ENCODE measurements around the gene AGTPBP1.

DNA sequence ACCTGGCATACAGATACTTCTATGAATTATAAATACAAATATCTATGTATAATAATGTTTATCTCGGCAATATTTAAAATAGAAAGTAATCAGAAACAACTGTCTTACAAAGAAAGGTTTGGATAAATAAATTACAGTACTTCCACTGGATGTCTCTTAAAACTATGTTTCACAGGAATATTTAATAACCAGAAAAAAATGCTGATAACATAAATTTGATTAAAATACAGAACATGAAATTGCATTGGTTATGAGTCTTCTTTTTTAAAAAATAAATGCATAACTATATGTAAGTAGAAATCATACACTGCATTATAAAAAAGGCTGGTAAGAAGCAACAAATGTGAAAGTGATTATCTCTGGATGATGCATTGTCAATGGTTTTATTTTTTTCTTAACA lies 126.0 kb downstream of the AGTPBP1 start:
- TF ChIP-seq, protein P1, sequence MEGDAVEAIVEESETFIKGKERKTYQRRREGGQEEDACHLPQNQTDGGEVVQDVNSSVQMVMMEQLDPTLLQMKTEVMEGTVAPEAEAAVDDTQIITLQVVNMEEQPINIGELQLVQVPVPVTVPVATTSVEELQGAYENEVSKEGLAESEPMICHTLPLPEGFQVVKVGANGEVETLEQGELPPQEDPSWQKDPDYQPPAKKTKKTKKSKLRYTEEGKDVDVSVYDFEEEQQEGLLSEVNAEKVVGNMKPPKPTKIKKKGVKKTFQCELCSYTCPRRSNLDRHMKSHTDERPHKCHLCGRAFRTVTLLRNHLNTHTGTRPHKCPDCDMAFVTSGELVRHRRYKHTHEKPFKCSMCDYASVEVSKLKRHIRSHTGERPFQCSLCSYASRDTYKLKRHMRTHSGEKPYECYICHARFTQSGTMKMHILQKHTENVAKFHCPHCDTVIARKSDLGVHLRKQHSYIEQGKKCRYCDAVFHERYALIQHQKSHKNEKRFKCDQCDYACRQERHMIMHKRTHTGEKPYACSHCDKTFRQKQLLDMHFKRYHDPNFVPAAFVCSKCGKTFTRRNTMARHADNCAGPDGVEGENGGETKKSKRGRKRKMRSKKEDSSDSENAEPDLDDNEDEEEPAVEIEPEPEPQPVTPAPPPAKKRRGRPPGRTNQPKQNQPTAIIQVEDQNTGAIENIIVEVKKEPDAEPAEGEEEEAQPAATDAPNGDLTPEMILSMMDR (IDR thresholded peaks at IDR 0.05): no peak
- no peak for TF ChIP-seq EZH2phosphoT487 (IDR thresholded peaks at IDR 0.05)
- no peak for TF ChIP-seq EZH2 (IDR thresholded peaks at IDR 0.05)

Measured in neural progenitor cell (in vitro differentiated cells).